GM18511 (cell line): Measurements from ENCODE around the gene NEDD4L.

Source experiments
- ATAC-seq: cut with Tn5 transposase; IDR thresholded peaks from one replicate; pipeline ENCODE4 v1.9.1; 2021; ENCODE audit warnings: mild to moderate bottlenecking, moderate library complexity; ENCODE audit not compliant: unreplicated experiment

Gene NEDD4L

DNA sequence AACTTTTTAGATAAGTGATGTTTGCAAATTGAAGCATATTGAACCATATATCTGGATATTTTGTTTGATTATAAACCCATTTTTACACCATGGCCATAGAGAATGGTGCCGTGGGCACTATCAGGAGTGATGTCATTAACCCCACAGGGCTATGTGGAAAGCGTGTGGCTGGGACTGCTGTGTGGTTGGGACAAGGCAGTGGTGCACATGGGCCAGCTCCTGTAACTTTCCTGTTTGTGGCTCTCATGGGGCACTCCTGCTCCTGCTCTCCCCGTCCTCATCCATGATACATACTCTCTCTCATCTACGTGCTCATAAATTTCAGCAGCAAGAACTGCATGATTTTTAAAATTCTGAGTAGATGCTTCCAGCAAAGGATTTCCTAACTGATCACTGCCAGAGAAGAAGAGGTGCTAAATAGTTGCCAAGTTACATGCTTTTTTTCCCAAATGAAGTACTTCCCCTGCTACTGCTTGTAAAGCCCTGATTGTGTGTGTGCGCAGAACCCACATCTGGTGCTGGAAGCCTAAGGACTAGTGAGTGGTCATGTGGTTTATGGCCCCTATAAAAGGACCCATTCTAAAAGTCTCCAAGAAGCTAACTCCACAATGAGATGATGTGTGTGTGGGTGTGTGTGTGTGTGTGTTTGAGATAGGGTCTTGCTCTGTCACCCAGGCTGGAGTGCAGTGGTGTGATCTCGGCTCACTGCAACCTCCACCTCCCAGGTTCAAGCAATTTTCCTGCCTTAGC is 240.8 kb downstream of the NEDD4L start:
- ATAC-seq, result no peak

DNA sequence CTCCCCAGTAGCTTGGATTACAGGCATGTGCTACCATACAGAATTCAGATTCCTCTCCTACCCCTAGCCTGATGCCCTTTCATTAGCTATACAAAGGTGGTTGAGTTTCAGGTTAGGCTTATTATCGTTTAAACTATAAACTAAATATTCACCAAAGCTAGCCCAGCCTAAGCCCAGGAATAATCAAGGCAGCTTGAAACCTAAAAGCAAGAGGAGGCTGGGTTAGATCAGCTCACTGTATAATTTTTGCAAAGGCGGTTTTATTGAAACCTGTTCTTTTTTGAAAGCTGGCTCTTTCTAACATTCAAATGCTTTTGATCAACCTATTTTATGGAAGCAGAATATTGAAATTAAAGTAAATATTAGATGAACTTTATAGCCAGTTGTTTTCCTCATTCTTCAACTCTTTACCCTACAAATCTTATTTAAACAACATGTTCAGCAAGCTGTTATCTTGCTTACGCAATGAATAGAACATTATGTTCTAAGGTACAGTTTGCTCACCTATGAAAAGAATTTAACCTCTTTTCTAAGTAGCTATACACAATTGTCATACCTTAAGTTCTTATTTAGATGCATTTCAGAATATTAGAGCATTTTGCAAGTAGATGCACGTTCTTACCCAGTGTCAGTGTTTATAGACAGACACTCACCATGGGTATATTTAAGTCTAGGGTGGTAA is 241.6 kb downstream of the NEDD4L start:
- no peak for ATAC-seq

DNA sequence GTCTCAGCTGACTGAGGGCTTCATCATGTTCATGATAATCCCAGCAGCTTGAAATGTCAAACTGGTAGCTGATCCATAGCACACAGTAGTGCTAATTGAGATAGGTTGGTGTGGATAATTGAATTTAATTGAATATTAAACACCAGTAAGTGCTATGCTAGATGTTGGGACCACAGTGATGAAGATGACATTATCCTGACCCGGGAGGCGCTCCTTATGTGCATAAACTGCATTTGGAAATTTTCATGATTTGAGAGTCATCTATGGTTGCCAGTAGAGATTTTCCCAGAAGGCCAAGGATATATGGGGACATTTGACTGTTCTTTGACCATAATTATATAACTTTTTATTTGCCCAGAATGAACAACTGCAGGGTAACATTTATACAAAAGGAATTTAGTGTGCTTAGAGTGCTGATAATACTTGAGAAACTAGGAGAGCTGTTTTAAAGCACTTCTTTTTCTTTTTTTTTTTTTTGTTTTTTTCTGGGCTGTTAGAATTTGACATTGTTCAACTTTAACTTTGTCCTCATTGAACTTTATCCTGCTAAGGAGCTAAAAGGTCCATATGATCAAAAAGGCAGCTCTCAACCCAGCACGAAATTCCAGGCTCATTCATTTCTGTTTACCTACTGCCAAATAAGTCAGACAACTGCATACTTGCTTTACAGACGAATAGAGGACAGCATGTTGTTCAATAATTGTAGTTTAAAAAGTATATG is 242.8 kb downstream of the NEDD4L start:
- ATAC-seq, result no peak

DNA sequence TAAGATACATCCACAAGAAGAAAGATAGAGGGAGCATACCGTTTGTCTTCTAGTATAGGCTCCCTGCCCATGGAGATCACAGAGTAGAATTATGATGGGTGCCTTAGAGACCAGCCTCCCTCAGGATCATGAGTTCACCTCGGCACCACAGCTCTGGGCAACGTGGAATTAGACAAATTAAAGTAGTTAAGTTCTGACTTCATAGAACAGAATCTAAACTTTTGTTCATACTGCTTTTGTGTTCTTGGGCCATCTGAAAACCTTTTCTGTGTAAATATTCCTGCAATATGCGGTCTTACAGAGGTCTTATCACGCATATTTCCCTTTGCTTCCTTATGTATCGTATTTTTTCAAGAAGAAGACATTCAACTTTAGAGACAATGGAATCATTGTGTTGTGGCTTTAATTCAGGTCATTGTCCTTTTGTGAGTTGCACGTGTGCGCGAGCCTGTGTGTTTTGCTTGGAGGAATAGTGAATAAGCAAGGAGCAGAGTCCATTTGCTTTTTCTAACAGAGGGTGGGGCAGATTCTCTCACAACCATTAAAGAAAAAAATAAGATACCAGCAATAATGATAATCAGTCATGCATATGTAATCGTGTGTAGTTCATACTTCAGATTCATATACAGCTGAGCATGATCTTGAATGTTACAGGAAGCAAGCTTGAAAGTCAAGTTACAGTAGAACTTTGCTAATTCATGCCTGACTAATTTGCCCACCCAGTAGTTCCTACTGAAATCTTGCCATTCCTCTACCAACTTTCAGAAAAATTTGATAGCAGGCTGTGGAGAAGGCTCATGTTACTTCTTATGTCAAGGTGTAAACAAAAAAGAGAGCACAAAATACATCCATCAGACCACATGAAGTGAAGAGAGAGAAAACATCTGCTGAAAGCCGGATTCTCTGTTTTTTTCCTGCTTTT is 243.6 kb downstream of the NEDD4L start:
- ATAC-seq, result no peak

DNA sequence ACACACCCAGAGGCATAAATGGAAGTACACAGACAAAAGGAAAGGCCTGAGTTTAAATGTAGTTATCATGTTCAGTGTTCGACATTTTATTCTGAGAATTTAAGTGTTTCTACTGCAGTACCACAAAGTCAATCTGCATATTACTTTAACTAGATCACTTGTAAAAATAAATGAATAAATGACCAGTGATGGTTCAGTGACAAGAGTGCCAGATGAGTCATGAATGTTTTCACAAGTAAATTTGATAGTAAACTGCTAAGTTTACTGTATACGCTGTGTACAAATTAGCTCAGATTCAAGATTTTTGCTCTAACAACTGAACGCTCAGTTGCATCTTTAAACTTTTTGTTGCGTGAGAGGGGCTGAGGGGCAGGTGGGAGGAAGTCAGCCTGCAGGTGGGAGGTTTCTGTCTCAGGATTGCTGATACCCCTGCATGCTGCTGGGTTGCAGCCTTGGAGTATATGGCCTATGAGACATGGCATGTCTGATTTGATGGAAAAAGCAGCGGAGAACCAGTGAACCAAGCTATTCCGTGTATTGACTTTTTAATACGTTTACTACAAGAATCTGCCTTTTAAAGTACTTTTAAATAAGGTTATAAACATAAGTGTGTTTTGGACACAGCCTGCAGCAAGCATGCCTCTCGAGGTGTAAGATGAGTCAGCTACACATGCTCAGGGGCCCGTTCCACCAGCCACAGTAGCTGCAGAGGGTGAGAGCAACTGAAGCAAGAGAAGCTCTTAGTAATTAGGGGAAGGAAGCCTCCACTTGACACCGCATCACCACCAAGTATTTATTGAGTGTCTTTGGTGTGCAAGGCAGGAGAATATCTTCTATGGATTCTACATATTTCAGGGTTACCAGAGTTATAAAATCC is 245.1 kb downstream of the NEDD4L start:
- ATAC-seq, result peak; percentile 94

DNA sequence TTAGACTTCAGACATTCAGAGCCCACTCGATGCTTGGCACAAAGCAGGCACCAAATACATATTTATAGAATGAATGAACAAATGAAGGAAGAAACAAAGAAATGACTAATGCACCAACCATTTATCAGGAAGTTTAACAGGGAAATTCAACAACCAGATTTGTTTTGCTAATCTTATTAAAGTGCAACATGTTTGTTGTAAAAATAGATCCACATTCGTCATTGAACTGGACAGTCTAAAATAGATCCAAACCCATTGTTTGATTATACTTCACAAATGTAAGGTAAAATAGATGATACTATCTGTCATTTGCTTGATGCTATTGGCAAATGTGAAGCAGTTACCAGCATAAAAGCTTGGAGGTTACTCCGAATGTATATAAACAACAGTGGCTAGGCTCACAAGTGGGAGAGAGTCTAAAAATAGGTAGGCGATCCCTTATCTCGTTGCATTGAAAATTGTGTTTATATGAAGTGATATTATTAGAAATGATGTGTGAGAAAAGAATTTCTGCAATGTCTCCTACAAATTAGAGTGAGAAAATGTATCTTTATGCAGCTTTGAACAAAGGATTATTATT is 246.2 kb downstream of the NEDD4L start:
- ATAC-seq, result no peak

DNA sequence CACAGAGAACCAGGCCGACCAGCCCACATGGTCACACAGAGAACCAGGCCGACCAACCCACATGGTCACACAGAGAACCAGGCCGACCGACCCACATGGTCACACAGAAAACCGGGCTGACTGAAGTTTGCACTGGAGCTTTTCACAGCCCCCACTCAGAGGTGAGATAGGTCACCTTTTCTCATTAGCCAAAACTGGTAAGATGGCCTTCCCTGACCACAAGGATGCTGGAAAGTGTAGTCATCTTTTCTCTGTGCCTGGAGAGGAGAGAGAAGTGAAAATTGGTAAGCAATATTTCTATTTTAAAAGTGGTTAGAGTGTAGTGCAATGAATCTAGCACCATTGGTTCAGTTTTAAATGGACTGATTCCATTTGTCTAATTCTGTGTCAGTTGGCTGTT is 247.1 kb downstream of the NEDD4L start:
- no peak for ATAC-seq

DNA sequence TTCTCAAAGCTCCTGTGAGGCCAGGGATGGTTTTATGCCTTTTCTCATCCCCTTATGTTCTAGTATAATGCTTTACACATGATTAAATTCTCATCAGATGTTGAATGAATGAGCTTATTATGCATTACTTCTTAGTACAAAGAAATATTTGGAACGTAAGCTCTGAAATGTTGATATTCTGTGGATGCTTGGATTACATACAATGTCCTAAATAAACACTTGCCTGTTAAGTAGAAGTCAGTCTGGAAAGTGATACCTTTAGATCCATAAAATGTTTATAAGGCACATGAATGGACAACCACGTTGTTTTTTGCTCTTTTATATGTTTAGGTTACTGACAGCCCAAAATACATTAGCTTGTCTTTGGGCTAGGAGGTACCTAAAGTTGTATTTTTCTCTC is 248.6 kb downstream of the NEDD4L start:
- no peak for ATAC-seq

DNA sequence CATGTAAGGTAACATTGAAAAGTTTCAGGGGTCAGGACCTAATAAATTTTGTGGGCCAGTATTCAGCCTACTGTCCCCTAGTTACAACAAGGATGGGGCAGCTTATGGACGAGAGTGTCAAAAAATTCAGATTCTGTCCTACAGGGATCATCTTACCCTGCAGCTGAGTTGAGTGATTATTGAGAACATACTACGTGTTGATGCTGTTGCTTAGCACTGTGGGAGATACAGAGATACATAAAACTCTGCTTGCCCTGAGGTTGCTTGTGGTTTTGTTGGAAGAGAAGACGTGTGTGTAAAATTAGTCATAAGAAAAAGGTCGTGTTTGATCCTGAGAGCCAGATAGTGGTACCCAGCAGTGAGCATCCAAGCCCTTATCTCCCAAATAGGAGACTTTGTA is 253.2 kb downstream of the NEDD4L start:
- ATAC-seq, result no peak

DNA sequence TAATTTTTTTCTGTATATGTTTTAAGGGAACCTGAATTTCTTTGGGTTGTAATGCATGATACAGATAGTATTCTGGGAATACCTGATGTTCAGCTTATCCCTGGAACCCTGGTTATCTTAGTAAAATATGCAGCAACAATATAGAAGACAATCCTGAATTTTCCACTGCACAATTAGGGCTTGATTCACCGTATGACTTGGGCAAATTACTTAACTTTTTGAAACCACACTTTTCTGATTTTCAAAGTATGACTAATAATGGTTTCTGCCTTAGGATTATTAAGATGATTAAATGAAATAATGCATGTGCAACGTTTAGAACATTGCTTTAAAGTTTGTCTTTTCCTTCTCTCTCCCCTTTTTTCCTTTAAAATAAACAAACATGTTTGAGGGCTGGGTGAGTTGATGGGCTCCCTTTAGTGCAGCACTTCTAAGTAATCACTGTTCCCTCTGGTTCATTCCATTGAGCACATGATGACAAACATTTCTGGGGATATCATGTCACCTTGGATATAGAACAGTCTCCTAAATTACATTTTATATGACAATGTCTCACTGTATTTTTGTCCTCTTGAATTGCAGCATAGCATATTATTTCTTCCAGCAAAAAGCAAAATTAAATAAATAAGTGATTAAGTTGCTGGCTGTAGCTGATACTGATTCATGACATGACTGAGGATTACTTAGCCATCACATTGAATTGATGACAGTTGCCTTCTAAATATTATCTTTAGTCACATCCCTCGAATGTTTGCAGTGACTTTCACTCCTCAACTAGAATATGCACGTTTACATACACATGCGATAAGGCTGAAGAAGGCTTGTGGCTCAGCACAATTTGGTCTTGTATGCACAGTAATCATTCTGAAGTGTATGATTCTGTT is 254.5 kb downstream of the NEDD4L start:
- no peak for ATAC-seq

DNA sequence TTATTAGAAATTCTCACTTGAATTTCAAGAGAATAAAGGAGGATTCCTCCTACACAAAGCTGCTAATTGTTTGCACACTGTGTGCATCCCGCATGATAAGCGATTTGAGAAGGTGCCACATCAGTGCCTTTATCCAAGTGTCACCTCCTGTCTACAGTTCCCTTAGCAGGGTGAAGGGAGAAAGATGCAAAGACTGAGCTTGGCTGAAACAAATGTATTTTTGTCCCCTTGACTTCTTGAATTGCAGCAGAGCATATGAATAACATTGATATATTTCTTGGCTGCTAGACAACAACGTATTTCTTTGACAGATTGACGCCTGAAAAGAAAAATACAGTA is 255.1 kb downstream of the NEDD4L start:
- no peak for ATAC-seq

DNA sequence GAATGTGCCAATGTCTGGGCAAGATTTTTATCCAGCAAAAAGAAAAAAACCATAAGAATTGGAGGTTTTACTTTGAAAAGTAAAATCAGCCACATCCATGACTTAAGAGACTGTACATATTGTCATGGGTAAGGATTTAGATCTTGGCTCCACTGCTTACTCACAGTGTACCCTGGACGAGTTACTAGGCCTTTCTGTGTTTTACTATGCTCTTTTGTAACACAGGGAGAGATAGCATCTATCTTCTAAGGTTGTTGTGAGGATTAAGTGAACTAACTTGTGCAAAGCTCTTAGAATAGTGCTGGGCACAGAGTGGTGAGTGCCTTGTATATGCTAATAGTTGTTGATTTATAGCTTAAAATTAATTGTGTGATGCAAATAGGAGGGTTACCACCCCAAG is 255.9 kb downstream of the NEDD4L start:
- no peak for ATAC-seq

DNA sequence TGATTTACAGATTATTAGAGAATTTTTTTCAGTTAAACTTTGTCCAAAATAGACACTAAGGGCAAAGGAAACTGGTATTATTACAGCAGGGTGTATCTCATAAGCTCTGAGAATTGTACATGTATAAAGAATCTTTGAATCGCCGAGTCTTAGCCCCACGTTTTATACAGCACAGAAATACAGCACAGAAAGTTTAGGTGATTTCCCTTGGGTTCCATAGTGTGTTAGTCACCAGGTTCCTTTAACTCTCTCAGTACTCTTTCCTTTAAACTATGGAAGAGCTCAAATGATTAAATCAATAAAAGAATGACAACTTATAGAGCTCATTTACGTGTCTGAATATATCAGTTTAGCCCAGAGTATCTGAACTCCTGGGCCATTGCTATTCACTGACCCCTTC is 256.8 kb downstream of the NEDD4L start:
- ATAC-seq, result no peak

DNA sequence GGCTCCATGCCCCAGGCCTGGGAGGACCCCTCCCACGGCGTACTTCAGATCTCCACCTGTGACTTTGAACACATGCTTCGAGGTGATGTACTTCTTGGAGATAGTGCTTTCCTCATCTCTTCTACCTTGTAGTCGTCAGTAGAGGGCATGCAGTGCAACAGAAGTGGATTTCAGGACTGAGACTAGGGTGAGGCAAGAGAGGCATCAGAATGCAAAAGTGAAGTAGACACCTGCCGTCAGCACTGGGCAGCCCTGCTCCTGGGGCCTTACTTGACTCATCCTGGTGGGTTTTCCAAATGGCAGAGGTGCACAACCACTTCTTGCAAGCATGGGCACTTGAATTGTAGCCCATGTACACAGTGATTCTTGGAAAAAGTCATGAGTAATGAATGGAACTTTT is 258.8 kb downstream of the NEDD4L start:
- peak; percentile 47 for ATAC-seq

DNA sequence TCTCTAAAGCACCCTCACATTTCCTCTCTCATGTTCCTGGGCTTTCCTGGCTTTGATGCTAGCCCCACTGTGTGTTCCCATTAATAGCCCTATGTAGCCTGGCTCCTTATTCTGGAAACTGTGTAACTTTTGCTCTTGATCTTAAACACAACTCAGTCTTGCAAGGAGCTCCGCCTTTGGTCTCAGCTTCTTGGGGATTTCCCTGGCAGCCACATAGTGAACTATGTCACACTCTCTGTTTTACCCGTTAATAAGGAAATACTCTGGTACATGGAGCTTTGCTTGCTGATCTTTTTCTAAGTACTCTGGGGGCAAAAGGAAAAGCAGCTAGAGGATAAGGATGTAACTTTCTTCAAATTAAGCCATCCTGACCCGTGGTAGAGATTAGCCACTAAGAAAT is 259.3 kb downstream of the NEDD4L start:
- ATAC-seq, result peak; percentile 97

DNA sequence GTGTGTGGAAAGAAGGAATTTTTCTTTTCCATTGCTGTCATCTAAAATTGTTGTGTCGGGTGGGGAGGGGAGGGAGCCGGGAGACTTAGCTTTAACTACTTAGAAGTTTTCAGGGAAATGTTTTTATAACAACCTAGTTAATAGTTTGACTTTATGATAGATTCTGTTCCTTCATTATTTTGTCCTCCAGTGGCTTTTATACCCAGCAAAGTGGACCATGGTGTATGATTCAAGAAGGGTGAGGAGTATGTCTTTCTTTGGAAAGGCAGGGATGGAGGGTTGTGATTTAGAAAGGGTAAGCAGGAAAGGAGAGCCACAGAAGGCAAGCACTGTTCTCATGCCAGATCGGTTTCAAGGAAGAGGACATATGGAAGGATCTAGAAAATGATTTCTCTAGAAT is 261.8 kb downstream of the NEDD4L start:
- no peak for ATAC-seq

DNA sequence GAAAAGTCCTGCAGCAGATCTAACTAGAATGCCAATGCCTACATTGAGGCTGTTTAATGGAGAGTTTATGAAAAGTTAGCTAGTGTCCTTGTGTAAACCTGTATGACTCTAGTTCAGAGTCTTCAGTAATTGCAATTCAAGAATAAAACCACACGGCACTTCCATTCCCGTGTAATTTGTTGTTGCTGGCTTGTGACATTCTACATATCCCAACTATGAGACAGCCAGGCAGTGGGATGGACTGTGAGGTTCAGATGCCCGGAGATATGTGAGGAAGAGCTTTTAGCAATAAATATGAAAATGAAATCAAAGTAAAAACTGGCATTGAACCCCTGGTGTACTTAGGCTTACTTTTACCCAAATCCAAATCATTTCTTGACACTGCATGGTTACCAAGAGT is 263.4 kb downstream of the NEDD4L start:
- no peak for ATAC-seq

DNA sequence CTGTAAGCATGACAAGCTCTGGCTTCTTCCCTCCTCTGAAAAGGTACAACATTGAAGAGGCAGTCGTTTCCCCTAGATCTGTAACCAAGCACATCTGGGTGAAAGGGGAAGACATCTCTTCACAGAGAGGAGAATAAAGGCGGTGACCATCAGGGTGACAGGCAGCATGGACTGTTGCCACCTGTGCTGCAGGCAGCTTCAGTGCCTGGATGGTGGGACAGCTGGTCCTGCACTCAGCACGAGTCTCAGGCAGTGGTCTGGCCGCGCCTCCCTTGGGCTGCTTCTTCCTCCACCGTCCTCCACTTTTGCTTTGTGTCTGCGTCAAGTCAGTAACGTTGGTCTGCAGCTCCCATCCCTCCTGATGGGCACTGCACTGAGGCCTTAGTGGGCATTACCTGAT is 264.4 kb downstream of the NEDD4L start:
- no peak for ATAC-seq

DNA sequence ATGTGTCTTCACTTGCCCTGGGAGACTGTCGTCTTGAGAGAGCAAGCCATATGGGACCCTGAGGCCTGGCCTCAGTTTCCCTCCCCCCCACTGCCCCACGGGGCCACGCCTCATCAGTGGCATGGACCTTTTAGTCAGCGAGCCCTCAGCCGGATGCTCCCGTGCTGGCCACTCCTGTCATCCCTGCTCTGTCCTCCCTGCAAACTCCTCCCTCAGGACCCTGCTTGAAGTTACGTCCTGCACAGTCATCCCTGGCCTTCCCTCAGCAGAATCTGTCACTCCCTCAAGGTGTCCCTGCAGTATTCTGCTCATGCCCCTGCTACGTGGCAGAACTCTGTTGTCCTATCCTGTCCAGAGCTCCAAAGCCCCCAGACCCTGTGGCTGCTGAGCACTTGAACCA is 265.1 kb downstream of the NEDD4L start:
- no peak for ATAC-seq
